ENCODE data around the gene RSPRY1.

The RSPRY1 gene

DNA sequence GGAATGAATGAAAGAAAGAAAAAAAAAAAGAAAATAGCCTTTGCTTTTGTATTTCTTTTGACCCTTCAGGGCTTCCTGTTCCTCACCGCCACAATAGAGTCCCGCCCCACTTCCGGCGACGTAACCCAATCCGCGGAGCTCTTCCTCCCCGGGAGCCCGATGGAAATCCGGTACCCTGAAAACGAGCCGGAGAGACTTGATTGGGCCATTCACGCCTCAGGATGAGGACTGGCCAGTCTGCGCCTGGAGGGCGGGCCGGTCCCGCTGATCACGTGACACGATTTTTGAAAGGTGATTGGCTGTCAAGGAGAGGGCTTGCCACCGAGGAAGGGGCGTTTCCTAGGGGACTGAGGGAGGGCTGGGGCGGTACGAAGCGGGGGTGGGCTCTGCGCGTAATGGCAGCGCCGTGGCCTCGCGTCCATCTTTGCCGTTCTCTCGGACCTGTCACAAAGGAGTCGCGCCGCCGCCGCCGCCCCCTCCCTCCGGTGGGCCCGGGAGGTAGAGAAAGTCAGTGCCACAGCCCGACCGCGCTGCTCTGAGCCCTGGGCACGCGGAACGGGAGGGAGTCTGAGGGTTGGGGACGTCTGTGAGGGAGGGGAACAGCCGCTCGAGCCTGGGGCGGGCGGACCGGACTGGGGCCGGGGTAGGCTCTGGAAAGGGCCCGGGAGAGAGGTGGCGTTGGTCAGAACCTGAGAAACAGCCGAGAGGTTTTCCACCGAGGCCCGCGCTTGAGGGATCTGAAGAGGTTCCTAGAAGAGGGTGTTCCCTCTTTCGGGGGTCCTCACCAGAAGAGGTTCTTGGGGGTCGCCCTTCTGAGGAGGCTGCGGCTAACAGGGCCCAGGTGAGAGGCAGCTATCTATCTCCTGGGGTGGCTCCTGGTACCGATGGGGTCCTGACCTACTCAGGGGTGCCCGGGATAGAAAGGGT, at the start of gene RSPRY1, which contains the start of gene PSME3IP1:
Gene RSPRY1 (plus strand): TSS at position 385 of the 927 bp plus-strand sequence. CDS start 18,330 bp downstream, outside the sequence.
Gene PSME3IP1 (minus strand): TSS at position 95 of the 927 bp plus-strand sequence. CDS start 12,185 bp downstream, outside the sequence.
- peak; percentile 100 for DNase-seq

DNA sequence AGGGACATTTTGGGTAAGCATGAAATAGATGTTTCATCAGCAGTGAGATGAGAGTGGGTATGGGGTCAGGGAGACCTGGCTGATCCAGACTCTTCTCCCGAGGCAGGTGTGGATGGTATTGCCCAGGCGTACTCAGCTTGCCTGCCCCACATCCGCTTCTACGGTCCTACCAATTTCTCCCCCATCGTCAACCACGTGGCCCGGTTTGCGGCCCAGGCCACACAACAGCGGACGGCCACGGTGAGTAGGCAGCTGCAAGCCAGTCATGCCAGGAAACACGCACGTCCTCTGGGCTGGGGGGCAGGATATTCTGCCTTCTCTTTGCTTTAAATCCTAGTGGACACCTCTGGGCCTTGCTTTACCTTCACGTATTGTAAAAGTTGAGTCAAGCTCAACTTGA, 49.1 kb upstream of the RSPRY1 start:
- no peak for DNase-seq

GRCh38 chr16:57137566-57138273, 48.4 kb upstream of the RSPRY1 start:
- no peak for DNase-seq

DNA sequence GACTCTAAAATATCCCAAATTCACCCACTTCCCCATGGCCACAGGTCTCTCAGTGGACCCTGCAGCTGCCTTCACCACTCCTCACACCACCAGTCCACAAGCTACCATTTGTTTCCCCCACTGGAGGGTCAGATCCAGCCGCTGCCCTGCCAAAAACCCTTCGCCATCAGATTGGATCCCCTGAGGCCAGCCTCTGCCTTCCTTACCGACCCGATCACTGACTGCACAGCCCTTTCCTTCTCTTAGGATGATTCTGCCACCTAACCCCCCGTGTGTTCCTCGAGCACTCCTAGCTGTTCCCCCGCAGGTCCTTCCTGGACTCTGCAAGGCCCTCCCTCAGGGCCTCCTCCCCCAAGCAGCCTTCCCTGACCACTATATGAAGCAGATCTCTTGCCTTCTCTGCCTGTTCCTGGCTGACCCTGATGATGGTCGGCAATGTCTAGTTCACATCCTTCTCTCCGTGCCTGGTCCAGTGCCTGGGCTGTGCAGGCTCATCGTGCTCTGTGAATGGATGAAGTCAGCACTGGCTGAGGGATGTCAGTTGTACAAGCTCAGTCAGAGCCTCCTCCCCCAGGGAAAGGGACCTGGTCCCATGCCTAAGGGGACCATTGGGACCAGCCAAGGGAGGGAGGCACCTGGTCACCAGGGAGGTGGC, 47.7 kb upstream of the RSPRY1 start:
- no peak for DNase-seq

- DNase-seq = no peak
Observed at GRCh38 chr16:57140931-57141668, 45.0 kb upstream of the RSPRY1 start.

DNA sequence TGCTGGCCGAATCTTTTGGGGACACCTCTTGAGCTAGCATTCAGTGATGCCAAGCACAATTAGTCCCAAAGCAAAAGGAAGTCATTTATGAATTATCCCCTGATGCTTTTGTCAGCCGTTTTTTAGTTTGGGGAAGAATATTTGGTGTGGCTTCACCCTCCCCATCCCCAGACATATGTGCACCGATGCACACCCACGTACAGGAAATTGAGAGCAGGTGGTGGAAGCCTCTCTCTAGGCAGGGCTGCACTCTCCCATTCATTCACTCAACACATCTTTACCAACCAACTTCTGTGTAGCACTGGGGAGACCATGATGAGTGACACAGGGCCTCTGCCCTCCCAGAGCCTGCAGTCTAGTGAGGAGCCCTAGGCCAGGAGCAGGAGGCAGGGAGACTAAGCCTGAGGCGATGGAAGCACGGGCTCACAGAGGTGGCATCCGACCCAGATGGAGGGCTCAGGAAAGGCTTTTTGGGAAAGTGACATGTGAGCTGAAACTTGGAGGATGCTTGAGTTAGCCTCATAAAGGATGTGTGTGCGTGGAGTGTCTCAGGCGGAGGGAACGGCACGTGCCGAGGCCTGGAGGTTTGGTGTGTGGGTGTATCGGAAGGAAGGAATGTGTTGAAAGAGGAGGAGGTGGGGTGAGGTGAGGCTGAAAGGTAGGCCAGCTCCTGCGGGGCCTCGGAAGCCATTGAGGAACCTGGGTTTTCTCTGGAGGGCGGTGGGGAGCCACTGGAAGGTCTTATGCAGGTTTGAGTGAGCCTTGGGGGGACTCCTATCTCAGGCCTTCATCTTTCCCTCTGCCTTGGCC, 44.1 kb upstream of the RSPRY1 start:
- DNase-seq = peak; percentile 17

DNA sequence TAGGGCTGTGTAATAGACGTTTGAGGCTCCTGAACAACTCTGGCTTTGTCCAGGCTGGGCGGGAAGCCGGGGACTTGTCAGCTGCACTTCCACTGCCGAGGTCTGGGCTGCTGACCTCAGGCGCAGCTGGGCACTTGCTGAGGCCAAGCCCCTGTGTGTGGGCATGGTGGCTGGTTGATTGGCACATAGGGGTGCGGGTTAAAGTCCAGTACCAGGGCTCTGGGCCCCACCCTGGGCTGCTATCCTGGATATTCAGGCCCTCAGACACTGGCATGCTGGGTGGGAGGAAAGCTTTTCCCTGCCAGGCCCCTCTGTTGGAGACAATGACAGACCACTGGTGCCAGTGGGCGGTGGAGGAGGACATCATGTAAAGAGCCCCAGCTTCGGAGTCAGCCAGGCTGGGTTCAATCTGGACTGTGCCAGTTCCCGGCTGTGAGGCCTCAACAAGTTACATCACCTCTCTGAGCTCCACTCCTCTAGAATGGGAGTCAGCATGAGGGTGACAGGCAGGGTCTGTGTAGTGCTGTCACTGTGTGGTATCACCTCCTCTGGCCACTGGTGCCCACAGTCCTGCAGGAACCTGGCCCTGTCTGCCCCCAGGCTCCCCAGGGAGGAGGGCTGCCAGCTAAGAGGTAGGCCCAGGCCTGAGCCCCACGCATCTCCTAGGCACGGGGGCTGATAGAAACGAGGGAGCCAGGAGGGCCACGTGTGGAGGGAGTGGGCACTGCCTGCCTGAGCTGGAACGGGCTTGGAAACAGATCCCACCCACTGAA, 42.8 kb upstream of the RSPRY1 start:
- no peak for DNase-seq

DNA sequence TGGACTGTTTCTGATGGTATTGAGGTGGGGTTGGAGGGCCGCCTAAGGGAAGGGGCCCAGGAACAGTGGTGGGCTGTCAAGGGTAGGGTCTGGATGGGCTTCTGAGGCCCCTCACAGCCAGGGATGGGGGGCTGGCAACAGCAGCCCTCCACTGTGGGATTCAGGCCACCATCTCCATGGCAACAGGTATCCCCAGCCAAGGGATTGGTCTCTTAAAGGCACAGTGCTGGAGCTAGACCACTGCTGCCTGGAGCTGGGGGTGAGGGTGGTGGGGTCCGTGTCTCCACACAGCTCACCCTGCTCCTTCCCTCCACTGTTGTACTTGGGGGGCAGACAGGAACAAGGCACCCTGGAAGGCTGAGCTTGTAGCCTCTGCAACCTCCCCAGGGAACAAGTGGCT, 42.1 kb upstream of the RSPRY1 start:
- no peak for DNase-seq

DNA sequence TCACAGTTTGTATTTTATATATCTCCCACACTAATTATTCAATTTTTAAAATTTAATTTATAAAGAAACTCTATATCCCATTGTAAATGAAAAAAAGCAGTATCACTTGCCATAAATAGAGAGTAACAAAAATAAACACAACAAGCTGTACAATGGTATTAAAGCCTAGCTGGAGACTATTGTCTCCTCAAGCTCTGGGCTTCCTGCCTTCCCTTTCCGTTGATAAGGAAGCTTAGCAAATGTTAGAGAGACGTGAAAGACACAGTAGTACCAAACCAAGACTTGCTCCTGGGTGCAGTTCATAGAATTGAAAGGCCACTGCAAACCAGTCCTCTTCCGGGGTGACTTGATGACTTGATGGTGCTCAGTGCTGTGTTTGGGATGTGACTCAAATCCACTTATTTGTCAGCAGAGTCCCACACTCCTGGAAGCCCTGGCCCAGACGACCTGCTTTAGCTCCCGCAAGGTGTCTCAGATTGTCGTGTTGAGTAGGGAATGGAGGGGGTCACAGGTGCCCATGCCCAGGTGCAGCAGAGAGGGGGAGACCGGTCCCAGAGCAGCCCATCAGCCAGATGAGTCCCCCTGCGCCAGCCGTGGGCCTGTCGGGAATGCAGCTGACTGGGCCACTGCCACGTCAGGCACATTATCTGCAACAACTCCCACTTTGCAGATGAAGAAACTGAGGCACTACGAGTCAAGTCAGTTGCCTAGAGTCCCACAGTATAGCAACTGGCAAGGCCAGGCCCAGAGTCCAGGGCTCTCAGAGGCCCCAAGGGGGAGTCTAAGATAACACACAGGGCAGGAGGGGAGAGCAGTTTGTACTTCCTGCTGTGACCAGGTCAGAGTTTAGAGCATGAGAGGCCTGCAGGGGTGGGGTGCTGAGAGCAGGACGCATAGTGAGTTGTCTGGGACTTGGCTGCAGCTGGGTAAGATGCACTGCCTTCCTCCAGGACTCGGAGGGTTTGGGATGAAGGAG, 40.8 kb upstream of the RSPRY1 start:
- DNase-seq = no peak

DNA sequence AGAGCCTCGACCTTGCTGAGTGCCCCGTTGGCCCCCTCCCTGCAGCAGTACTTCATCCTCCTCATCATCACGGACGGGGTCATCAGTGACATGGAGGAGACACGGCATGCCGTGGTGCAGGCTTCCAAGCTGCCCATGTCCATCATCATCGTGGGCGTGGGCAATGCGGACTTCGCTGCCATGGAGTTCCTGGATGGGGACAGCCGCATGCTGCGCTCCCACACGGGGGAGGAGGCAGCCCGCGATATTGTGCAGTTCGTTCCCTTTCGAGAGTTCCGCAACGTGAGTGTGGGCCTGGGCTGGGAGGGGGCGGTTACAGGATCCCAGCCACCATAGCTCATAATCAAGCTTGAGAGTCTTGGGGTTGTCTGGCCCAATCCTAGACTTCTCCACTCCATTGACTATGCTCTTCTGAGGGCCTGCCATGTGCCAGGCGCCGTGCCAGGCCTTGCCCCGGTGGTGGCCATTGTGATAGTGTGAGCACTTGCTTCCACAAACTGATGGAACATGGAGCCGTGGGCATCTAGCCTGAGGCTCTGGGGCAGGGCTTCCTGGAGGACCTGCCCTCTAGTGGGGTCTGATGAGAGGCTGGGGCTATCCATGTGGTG, 40.0 kb upstream of the RSPRY1 start:
- no peak for DNase-seq

GRCh38 chr16:57146735-57147134, 39.4 kb upstream of the RSPRY1 start:
- DNase-seq = no peak

GRCh38 chr16:57147381-57148221, 38.5 kb upstream of the RSPRY1 start:
- DNase-seq = no peak

DNA sequence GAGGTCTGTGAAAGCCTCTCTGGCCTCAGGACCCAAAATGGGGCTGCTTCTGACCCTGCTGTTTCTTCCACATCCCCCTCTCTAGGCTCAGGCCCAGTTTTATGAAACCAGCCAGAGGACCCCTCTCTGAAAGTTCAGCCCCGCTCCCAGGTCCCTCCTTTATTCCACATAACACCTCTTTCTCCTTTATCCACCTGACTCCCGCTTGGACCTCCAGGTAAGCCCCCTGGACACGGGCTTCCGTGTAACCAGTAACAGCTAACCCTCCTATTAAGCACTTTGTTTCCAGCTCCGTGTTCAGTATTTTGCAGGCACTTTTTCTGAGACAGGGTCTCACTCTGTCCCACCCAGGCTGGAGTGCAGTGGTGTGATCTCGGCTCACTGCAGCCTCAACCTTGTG, 37.6 kb upstream of the RSPRY1 start:
- DNase-seq = no peak

DNA sequence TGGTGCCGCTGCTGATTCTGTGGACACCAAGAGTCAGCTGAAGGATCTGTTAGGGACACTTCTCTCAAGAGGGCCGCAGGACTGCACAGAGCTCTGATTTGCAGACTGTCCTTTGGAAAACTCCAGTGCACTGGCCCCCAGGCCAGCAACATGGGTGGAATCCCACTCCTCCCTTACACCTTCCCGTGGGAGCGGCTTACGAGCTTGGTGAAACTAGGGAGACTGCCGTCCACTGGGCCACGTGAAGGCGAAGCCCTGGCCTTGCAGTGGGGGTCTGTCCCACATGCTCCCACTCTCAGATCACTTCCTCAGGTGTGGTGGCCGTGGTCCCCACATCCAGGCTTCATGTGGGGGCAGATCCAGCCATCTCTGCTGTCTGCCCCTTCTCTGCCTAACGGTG, 36.7 kb upstream of the RSPRY1 start:
- no peak for DNase-seq

GRCh38 chr16:57150682-57151330, 35.3 kb upstream of the RSPRY1 start:
- no peak for DNase-seq

GRCh38 chr16:57151369-57151768, 34.8 kb upstream of the RSPRY1 start:
- no peak for DNase-seq
